H9 (cell line): ENCODE measurements around the gene ZNF263. TPM values are rescaled to one million over a fixed set of nuclear protein-coding genes. Genes with fewer than 3 reads are reported as not detected.

ENCODE experiments used
- DNase-seq: peaks from one replicate; pipeline ENCODE4 v3.0.0-alpha.2; 2017
- H2AFZ ChIP-seq: one replicate; pipeline ENCODE4 v1.6.1; 2013; ENCODE audit warnings: mild to moderate bottlenecking, low read length, control low read depth, moderate library complexity
- H2AK5ac ChIP-seq: 2 replicates; pipeline ENCODE4 v1.6.1; 2013; ENCODE audit warnings: low read length, control low read depth, mixed read lengths; ENCODE audit not compliant: insufficient read length
- H2BK120ac ChIP-seq: one replicate; pipeline ENCODE4 v1.6.1; 2013; ENCODE audit warnings: low read depth, mild to moderate bottlenecking, low read length, control low read depth, inconsistent platforms; ENCODE audit not compliant: poor library complexity, severe bottlenecking
- H2BK12ac ChIP-seq: 2 replicates; pipeline ENCODE4 v1.6.1; 2013; ENCODE audit warnings: low read length, control low read depth, mixed read lengths, low read depth; ENCODE audit not compliant: insufficient read length
- H2BK15ac ChIP-seq: 2 replicates; pipeline ENCODE4 v1.6.1; 2013; ENCODE audit warnings: low read depth, low read length, control low read depth
- H2BK20ac ChIP-seq: one replicate; pipeline ENCODE4 v1.6.1; 2013; ENCODE audit warnings: low read depth, mild to moderate bottlenecking, low read length, control low read depth, inconsistent platforms; ENCODE audit not compliant: poor library complexity, severe bottlenecking
- H2BK5ac ChIP-seq: 2 replicates; pipeline ENCODE4 v1.6.1; 2013; ENCODE audit warnings: low read length, control low read depth, mixed read lengths; ENCODE audit not compliant: insufficient read length
- H3K14ac ChIP-seq: 2 replicates; pipeline ENCODE4 v1.6.1; 2013; ENCODE audit warnings: low read length, control low read depth; ENCODE audit not compliant: insufficient read depth
- H3K18ac ChIP-seq: 2 replicates; pipeline ENCODE4 v1.6.1; 2013; ENCODE audit warnings: low read depth, mild to moderate bottlenecking, mixed read lengths, low read length, control low read depth; ENCODE audit not compliant: insufficient read length
- H3K23ac ChIP-seq: 2 replicates; pipeline ENCODE4 v1.6.1; 2013; ENCODE audit warnings: low read length, control low read depth, mixed read lengths, low read depth; ENCODE audit not compliant: insufficient read length
- H3K23me2 ChIP-seq: 2 replicates; pipeline ENCODE4 v1.6.1; 2013; ENCODE audit warnings: low read depth, mild to moderate bottlenecking, mixed read lengths, low read length, control low read depth; ENCODE audit not compliant: insufficient read length, poor library complexity, severe bottlenecking
- H3K27ac ChIP-seq: 2 replicates; pipeline ENCODE4 v1.5.1; 2013; ENCODE audit warnings: low read length, control low read depth, mixed read lengths, low read depth; ENCODE audit not compliant: insufficient read length
- H3K27me3 ChIP-seq: 2 replicates; pipeline ENCODE4 v1.6.1; 2013; ENCODE audit warnings: low read length, control low read depth, inconsistent platforms; ENCODE audit not compliant: insufficient read depth
- H3K4ac ChIP-seq: 2 replicates; pipeline ENCODE4 v1.6.1; 2013; ENCODE audit warnings: low read depth, mild to moderate bottlenecking, control low read depth, inconsistent platforms, low read length, moderate library complexity
- H3K4me1 ChIP-seq: 2 replicates; pipeline ENCODE4 v1.6.1; 2013; ENCODE audit warnings: low read length, control low read depth, inconsistent platforms; ENCODE audit not compliant: insufficient read depth
- H3K4me2 ChIP-seq: 2 replicates; pipeline ENCODE4 v1.6.1; 2013; ENCODE audit warnings: low read length, control low read depth, mixed read lengths; ENCODE audit not compliant: insufficient read length, insufficient read depth
- H3K56ac ChIP-seq: 2 replicates; pipeline ENCODE4 v1.6.1; 2013; ENCODE audit warnings: low read depth, mild to moderate bottlenecking, mixed read lengths, low read length, control low read depth; ENCODE audit not compliant: insufficient read length
- H3K79me1 ChIP-seq: 2 replicates; pipeline ENCODE4 v1.6.1; 2013; ENCODE audit warnings: low read depth, mild to moderate bottlenecking, moderate library complexity, low read length, control low read depth, inconsistent platforms; ENCODE audit not compliant: insufficient read depth, poor library complexity, severe bottlenecking
- H3K79me2 ChIP-seq: 2 replicates; pipeline ENCODE4 v1.6.1; 2013; ENCODE audit warnings: low read length, control low read depth, inconsistent platforms; ENCODE audit not compliant: insufficient read depth
- H3K9ac ChIP-seq: 2 replicates; pipeline ENCODE4 v1.6.1; 2013; ENCODE audit warnings: low read length, control low read depth, mixed read lengths; ENCODE audit not compliant: insufficient read length; ENCODE audit errors: extremely low read depth
- H3K9me3 ChIP-seq: one replicate; pipeline ENCODE4 v1.6.1; 2013; ENCODE audit warnings: low read depth, low read length, inconsistent platforms; ENCODE audit not compliant: control insufficient read depth
- H3T11ph ChIP-seq: one replicate; pipeline ENCODE4 v1.6.1; 2013; ENCODE audit warnings: mild to moderate bottlenecking, low read length, control low read depth, inconsistent platforms
- H4K20me1 ChIP-seq: one replicate; pipeline ENCODE4 v1.6.1; 2013; ENCODE audit not compliant: control insufficient read depth, insufficient read length, insufficient read depth
- H4K5ac ChIP-seq: 2 replicates; pipeline ENCODE4 v1.6.1; 2013; ENCODE audit warnings: low read depth, mild to moderate bottlenecking, mixed read lengths, low read length, control low read depth; ENCODE audit not compliant: insufficient read length
- H4K8ac ChIP-seq: replicated peaks from 2 replicates; pipeline ENCODE4 v1.6.1; 2013; ENCODE audit warnings: low read length, control low read depth, mixed read lengths, low read depth; ENCODE audit not compliant: insufficient read length
- H4K91ac ChIP-seq: 2 replicates; pipeline ENCODE4 v1.6.1; 2013; ENCODE audit warnings: low read depth, mild to moderate bottlenecking, moderate library complexity, mixed read lengths, low read length, control low read depth; ENCODE audit not compliant: insufficient read length
- H3K27ac Mint-ChIP-seq, 3 experiments: 2 replicates in 2 of 3; 3 replicates in 1 of 3; pipeline ENCODE4 v1.8.0; 2020 to 2021; ENCODE audit warnings: mixed read lengths in 3 of 3, mild to moderate bottlenecking in 1 of 3, moderate library complexity in 1 of 3
- H3K27me3 Mint-ChIP-seq: 2 replicates; pipeline ENCODE4 v1.8.0; 2021; ENCODE audit warnings: low read depth, mild to moderate bottlenecking, moderate library complexity, mixed read lengths
- H3K36me3 Mint-ChIP-seq, 3 experiments: 2 replicates in 2 of 3; 3 replicates in 1 of 3; pipeline ENCODE4 v1.8.0; 2020 to 2021; ENCODE audit warnings: low read depth in 3 of 3, mixed read lengths in 3 of 3; ENCODE audit not compliant: insufficient read depth in 1 of 3
- H3K4me1 Mint-ChIP-seq, 2 experiments: 2 replicates each; pipeline ENCODE4 v1.8.0; 2020; ENCODE audit warnings: mixed read lengths in 2 of 2
- H3K4me3 Mint-ChIP-seq, 2 experiments: 2 replicates in 1 of 2; 3 replicates in 1 of 2; pipeline ENCODE4 v1.8.0; 2020 to 2021; ENCODE audit warnings: mild to moderate bottlenecking in 2 of 2, mixed read lengths in 2 of 2, moderate library complexity in 1 of 2
- H3K9me3 Mint-ChIP-seq, 2 experiments: 2 replicates in 1 of 2; 3 replicates in 1 of 2; pipeline ENCODE4 v1.8.0; 2020; ENCODE audit warnings: mild to moderate bottlenecking in 2 of 2, mixed read lengths in 2 of 2, moderate library complexity in 1 of 2
- WGBS: extraction: QIAGEN DNeasy Blood & Tissue Kit; methylation state at CpG from one replicate; pipeline ENCODE4 v1.1.7; 2013; ENCODE audit warnings: missing lambda C conversion rate, low lambda C conversion rate, mixed read lengths; ENCODE audit not compliant: insufficient read length; ENCODE audit errors: extremely low coverage; 5-methylcytosine and 5-hydroxymethylcytosine counted together
- total RNA-seq: library from RNA; stranded (reverse); gene quantifications from 2 replicates; pipeline ENCODE4 v1.2.1, GENCODE V29; 2021
- TF ChIP-seq, protein P1 (sequence below): fragments of 200-600 bp; sonication (generic); conservative IDR thresholded peaks from 3 replicates; pipeline ENCODE4 v1.8.0; 2021; ENCODE audit warnings: antibody characterized with exemption, mild to moderate bottlenecking

Gene ZNF263
- total RNA-seq, 1 experiment from 2014 or later, result 35.7 TPM

GRCh38 chr16:3264137-3265036 is 18.9 kb upstream of the ZNF263 start:
- no peak overlapping the region for H3K23ac ChIP-seq
- DNase-seq, result peak; percentile 99
- H4K8ac ChIP-seq, result no peak overlapping the region
- no CpG with 5 or more reads among the region's 77 CpGs for WGBS
- no peaks in the 10 kb centered on the region for H3K79me1 ChIP-seq
- H3K14ac ChIP-seq, result no peak overlapping the region
- H3K27me3 Mint-ChIP-seq, result peaks cover 42% of the 10 kb centered on the region
- no peak overlapping the region for H3K56ac ChIP-seq
- no peaks in the 10 kb centered on the region for H3K79me2 ChIP-seq
- peaks cover 29 to 38% of the 10 kb centered on the region in 2 experiments; a peak in 4 of 5 replicates for H3K9me3 Mint-ChIP-seq
- H2BK120ac ChIP-seq, result no peak overlapping the region
- H3K23me2 ChIP-seq, result peaks cover 3% of the 10 kb centered on the region
- H2BK15ac ChIP-seq, result no peak overlapping the region
- no peaks in the 10 kb centered on the region for H4K20me1 ChIP-seq
- H3K36me3 Mint-ChIP-seq, result no peaks in the 10 kb centered on the region
- TF ChIP-seq, protein P1, sequence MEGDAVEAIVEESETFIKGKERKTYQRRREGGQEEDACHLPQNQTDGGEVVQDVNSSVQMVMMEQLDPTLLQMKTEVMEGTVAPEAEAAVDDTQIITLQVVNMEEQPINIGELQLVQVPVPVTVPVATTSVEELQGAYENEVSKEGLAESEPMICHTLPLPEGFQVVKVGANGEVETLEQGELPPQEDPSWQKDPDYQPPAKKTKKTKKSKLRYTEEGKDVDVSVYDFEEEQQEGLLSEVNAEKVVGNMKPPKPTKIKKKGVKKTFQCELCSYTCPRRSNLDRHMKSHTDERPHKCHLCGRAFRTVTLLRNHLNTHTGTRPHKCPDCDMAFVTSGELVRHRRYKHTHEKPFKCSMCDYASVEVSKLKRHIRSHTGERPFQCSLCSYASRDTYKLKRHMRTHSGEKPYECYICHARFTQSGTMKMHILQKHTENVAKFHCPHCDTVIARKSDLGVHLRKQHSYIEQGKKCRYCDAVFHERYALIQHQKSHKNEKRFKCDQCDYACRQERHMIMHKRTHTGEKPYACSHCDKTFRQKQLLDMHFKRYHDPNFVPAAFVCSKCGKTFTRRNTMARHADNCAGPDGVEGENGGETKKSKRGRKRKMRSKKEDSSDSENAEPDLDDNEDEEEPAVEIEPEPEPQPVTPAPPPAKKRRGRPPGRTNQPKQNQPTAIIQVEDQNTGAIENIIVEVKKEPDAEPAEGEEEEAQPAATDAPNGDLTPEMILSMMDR, result peak; percentile 42; the same call in 2 of the 3 replicates
- H3T11ph ChIP-seq, result no peak overlapping the region
- H4K5ac ChIP-seq, result no peak overlapping the region
- H3K9ac ChIP-seq, result no peak overlapping the region
- H3K27me3 ChIP-seq, result no peaks in the 10 kb centered on the region; the same call in 1 of the 2 replicates
- H3K27ac ChIP-seq, result no peak overlapping the region
- H3K4ac ChIP-seq, result no peak overlapping the region
- H2BK12ac ChIP-seq, result no peak overlapping the region
- peak overlapping the region; percentile 75 to 86 for H3K4me3 Mint-ChIP-seq
- H4K91ac ChIP-seq, result no peak overlapping the region
- no peak overlapping the region for H2AFZ ChIP-seq
- H3K18ac ChIP-seq, result no peak overlapping the region
- peak overlapping the region in 1 of 3 experiments; percentile 93; a peak in 2 of 7 replicates for H3K27ac Mint-ChIP-seq
- no peak overlapping the region for H2BK20ac ChIP-seq
- no peak overlapping the region for H2BK5ac ChIP-seq
- no peaks in the 10 kb centered on the region for H3K4me1 ChIP-seq
- H2AK5ac ChIP-seq, result no peak overlapping the region
- H3K4me1 Mint-ChIP-seq, result peaks cover 3% of the 10 kb centered on the region in 2 experiments
- peak overlapping the region; percentile 90 for H3K4me2 ChIP-seq
- no peaks in the 10 kb centered on the region for H3K9me3 ChIP-seq
